ENCODE data around the gene WDSUB1. TPM values are rescaled to one million over a fixed set of nuclear protein-coding genes. Genes with fewer than 3 reads are reported as not detected.

Gene WDSUB1
- total RNA-seq, 1 donor from 2014 or later, result 7.1 TPM

DNA sequence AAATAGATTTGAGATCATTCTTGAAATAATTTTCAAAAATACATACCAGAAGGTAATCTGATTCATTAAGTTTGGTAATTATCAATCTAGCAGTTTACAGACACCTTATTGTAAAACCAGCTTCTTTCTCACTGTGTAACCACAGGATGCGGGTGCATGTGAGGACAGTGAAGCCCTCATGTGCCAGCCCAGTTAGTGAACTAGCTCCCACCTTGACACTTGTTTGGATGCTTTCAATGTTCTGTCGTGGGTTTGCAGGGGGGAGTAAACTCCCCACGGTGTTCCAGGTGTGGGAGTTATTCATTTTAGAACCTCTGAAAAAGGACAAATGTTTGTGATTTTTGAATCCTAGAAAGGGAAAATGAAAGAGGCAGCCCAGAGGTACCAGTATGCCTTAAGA is 59.0 kb downstream of the WDSUB1 start:
- H3K9me3 Mint-ChIP-seq, result no peaks in the 10 kb centered on the region
- peaks cover 3% of the 10 kb centered on the region for H3K4me1 Mint-ChIP-seq (ENCODE audit: low read depth)
- H3K4me3 Mint-ChIP-seq (ENCODE audit: low read depth), result no peak overlapping the region
- no peak overlapping the region for H3K27ac Mint-ChIP-seq
- H3K36me3 Mint-ChIP-seq (ENCODE audit: low read depth), result no peaks in the 10 kb centered on the region
- intact Hi-C loops (cut with micrococcal nuclease), result no loop called here
- no peaks in the 10 kb centered on the region for H3K27me3 Mint-ChIP-seq (ENCODE audit: low read depth)
- DNase-seq (ENCODE audit: low spot score), result no peak

GRCh38 chr2:159226608-159227385 is 59.7 kb downstream of the WDSUB1 start:
- no peak overlapping the region for H3K27ac Mint-ChIP-seq
- intact Hi-C loops (cut with micrococcal nuclease), result no loop called here
- H3K36me3 Mint-ChIP-seq (ENCODE audit: low read depth), result no peaks in the 10 kb centered on the region
- H3K4me1 Mint-ChIP-seq (ENCODE audit: low read depth), result peaks cover 3% of the 10 kb centered on the region
- no peak for DNase-seq (ENCODE audit: low spot score)
- no peak overlapping the region for H3K4me3 Mint-ChIP-seq (ENCODE audit: low read depth)
- no peaks in the 10 kb centered on the region for H3K9me3 Mint-ChIP-seq
- H3K27me3 Mint-ChIP-seq (ENCODE audit: low read depth), result peaks cover 3% of the 10 kb centered on the region

DNA sequence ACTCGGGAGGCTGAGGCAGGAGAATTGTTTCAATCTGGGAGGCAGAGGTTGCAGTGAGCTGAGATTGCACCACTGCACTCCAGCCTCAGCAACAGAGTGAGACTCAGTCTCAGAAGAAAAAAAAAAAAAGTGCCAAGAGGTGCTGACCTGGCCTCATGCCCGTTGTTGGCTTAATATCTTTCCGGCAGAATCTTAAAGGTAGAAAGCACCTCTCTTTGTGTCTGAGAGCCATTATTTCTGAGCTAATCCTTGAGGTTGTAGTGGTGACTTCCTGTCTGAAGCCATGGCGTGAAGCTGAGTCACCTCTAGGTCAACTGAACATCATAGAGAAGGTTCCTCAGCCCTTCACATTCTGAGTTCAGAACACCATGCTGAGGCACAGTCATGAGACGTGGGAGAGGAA is 60.4 kb downstream of the WDSUB1 start:
- no peaks in the 10 kb centered on the region for H3K36me3 Mint-ChIP-seq (ENCODE audit: low read depth)
- H3K4me1 Mint-ChIP-seq (ENCODE audit: low read depth), result peaks cover 3% of the 10 kb centered on the region
- H3K27me3 Mint-ChIP-seq (ENCODE audit: low read depth), result peaks cover 3% of the 10 kb centered on the region
- DNase-seq (ENCODE audit: low spot score), result no peak
- H3K9me3 Mint-ChIP-seq, result no peaks in the 10 kb centered on the region
- intact Hi-C loops (cut with micrococcal nuclease), result no loop called here
- no peak overlapping the region for H3K27ac Mint-ChIP-seq
- H3K4me3 Mint-ChIP-seq (ENCODE audit: low read depth), result no peak overlapping the region

DNA sequence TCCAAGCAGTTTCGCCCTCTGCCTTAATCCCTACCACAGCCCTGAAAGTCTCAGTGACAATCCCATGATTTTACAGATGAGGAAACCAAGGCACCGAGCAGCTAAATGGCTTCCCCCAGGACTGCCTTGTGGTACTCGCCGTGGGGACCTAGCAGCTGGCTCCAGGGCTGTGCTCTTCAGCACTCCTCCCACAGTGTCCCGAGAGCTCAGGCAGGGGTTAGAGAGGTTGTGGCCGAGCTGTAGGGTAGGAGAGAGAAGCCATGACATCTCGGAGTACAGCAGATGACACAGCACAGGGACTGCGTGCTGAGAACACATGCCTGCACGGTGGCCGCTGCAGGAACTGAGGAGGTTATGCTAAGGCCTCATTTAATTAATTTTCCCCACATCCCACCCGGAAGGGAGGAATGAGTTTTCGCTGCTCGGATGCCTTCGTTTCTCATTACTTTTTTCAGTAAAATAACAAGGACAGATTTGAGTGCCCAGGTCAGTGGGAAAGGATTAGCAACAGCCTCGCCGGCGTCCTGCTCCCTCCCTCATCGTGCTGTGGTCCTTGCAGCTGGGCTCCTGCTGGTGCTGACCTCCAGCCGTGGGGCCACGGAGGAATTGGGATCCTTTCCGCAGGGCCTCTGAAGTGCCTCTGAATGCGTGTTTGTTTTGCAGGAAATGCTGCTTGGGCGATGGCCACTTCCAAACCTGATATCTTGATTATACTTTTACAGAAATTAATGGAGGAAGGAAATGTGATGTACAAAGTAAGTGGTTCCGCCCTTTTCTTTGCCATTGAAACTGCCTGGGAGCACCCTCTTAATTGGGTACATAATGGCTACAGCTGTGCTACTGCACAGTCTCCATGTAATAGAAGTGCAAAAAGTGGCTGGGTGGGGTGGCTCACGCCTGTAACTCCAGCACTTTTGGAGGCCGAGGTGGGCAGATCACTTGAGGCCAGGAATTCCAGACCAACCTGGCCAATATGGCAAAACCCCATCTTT is 61.2 kb downstream of the WDSUB1 start:
- DNase-seq (ENCODE audit: low spot score), result no peak
- H3K27me3 Mint-ChIP-seq (ENCODE audit: low read depth), result peaks cover 3% of the 10 kb centered on the region
- intact Hi-C loops (cut with micrococcal nuclease), result no loop called here
- no peaks in the 10 kb centered on the region for H3K9me3 Mint-ChIP-seq
- H3K4me1 Mint-ChIP-seq (ENCODE audit: low read depth), result peaks cover 3% of the 10 kb centered on the region
- H3K27ac Mint-ChIP-seq, result no peak overlapping the region
- H3K4me3 Mint-ChIP-seq (ENCODE audit: low read depth), result no peak overlapping the region
- H3K36me3 Mint-ChIP-seq (ENCODE audit: low read depth), result no peaks in the 10 kb centered on the region

DNA sequence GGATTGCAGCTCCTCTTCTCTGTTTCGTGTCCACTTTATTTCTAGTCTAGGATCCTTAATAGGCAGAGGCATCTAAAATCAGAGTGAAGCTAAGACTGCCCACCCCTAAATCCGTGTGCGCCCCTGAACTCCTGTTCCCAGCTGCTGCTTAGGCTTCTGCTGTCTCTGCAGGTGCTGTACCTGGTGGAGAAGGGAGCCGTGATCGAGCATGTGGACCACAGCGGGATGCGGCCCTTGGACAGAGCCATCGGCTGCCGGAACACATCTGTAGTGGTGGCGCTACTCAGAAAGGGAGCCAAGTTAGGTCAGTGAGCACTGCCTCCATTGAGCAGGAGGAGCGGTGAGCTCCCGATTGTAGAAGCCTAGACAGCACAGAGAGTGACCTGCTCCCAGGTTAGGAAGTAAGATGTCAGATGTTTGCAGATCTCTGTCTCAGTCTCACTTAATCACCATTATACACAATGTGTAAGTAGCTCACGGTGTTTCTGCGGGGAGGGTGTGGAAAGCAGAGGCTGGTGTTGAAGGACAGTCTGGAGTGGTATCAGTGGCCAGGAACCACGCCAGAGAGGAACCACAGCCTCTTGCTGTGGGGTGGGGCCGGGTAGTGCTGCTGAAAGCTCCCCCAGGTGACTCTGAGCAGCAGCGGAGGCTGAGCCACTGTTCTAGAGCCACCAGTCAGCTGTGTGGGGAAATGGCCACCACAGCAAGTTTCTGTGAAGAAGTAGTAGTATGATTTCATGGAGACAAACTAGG is 62.3 kb downstream of the WDSUB1 start:
- Mint-ChIP-seq H3K9me3 (no peaks in the 10 kb centered on the region), H3K27ac (no peak overlapping the region), H3K36me3 (ENCODE audit: low read depth) (no peaks in the 10 kb centered on the region), H3K4me3 (ENCODE audit: low read depth) (no peak overlapping the region), H3K4me1 (ENCODE audit: low read depth) (peaks cover 3% of the 10 kb centered on the region), H3K27me3 (ENCODE audit: low read depth) (peaks cover 3% of the 10 kb centered on the region)
- no peak for DNase-seq (ENCODE audit: low spot score)
- intact Hi-C loops (cut with micrococcal nuclease), result no loop called here

GRCh38 chr2:159219394-159219998 is 67.0 kb downstream of the WDSUB1 start:
- Mint-ChIP-seq H3K4me3 (ENCODE audit: low read depth) (no peak overlapping the region), H3K9me3 (no peaks in the 10 kb centered on the region), H3K27me3 (ENCODE audit: low read depth) (peaks cover 3% of the 10 kb centered on the region), H3K27ac (no peak overlapping the region), H3K36me3 (ENCODE audit: low read depth) (no peaks in the 10 kb centered on the region), H3K4me1 (ENCODE audit: low read depth) (no peaks in the 10 kb centered on the region)
- no peak for DNase-seq (ENCODE audit: low spot score)
- intact Hi-C loops (cut with micrococcal nuclease), result no loop called here

DNA sequence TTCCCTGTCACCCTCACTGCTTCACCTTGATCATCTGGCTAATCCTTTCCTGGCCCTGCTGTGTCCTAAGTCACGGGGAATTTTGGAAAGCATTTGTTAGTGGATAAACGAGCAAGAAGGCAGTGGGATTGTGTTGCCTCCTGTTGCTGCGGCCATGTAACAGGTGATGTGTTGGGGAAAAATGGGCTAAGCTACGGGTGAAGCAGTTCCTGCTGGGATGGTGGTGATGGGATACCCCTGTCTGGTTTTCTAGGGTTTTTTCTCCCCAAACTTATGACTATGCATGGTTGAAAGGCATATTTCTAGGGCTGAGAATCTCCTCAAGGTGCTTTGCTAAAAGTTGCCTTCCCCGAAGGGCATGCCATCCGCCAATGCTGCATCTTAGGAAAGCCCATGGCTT is 68.1 kb downstream of the WDSUB1 start:
- Mint-ChIP-seq H3K36me3 (ENCODE audit: low read depth) (no peaks in the 10 kb centered on the region), H3K4me3 (ENCODE audit: low read depth) (no peak overlapping the region), H3K4me1 (ENCODE audit: low read depth) (no peaks in the 10 kb centered on the region), H3K9me3 (no peaks in the 10 kb centered on the region), H3K27me3 (ENCODE audit: low read depth) (peaks cover 3% of the 10 kb centered on the region), H3K27ac (no peak overlapping the region)
- no peak for DNase-seq (ENCODE audit: low spot score)
- intact Hi-C loops (cut with micrococcal nuclease), result no loop called here

DNA sequence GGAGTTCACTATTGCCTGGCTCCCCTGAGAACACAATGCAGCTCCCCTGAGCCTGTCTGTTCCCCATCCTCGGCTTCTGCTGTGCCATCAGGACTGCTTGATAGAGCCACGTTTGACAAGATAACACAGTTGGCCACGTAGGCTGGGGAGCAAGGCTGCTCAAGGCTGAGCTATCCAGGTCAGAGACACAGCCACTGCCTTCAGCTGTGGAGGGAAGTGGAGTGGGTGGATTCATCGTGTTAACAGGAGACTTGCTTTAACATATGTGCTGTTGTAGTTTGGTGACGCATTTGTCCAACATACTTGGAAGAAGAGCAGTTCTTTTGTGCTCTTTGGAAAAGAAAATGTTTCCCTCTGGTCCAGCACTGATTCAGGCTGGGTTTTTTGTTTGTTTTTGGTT is 68.8 kb downstream of the WDSUB1 start:
- Mint-ChIP-seq H3K9me3 (no peaks in the 10 kb centered on the region), H3K27ac (no peak overlapping the region), H3K36me3 (ENCODE audit: low read depth) (no peaks in the 10 kb centered on the region), H3K4me3 (ENCODE audit: low read depth) (no peak overlapping the region), H3K4me1 (ENCODE audit: low read depth) (no peaks in the 10 kb centered on the region), H3K27me3 (ENCODE audit: low read depth) (peaks cover 3% of the 10 kb centered on the region)
- intact Hi-C loops (cut with micrococcal nuclease), result no loop called here
- DNase-seq (ENCODE audit: low spot score), result no peak

DNA sequence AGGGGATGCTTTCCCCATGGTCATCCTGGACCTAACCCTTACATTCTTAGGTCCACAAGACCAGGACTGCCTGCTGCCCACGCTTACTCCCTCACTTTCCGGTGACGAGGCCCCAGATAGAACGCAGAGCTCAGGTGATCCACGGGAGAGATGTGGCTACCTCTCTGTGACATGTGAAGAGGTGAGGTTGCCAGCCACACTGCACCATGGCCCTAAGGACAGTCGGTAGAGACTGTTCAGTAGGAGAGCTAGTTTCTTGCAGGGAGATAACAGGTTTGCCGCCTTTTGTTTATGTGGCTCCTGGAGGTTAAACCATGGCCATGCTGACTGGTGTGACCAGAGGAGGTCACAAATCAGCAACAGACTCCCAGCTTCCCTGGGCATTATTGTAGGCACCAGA is 71.4 kb downstream of the WDSUB1 start:
- Mint-ChIP-seq H3K36me3 (ENCODE audit: low read depth) (no peaks in the 10 kb centered on the region), H3K4me3 (ENCODE audit: low read depth) (no peak overlapping the region), H3K27me3 (ENCODE audit: low read depth) (no peaks in the 10 kb centered on the region), H3K27ac (no peak overlapping the region), H3K9me3 (no peaks in the 10 kb centered on the region), H3K4me1 (ENCODE audit: low read depth) (peaks cover 3% of the 10 kb centered on the region)
- DNase-seq (ENCODE audit: low spot score), result no peak
- intact Hi-C loops (cut with micrococcal nuclease), result no loop called here

- Mint-ChIP-seq H3K27ac (no peak overlapping the region), H3K27me3 (ENCODE audit: low read depth) (no peaks in the 10 kb centered on the region), H3K4me3 (ENCODE audit: low read depth) (no peak overlapping the region), H3K4me1 (ENCODE audit: low read depth) (peaks cover 9% of the 10 kb centered on the region), H3K9me3 (no peaks in the 10 kb centered on the region), H3K36me3 (ENCODE audit: low read depth) (no peaks in the 10 kb centered on the region)
- intact Hi-C loops (cut with micrococcal nuclease), result no loop called here
- DNase-seq (ENCODE audit: low spot score), result no peak
Measured at GRCh38 chr2:159214325-159214865, 72.1 kb downstream of the WDSUB1 start.

- Mint-ChIP-seq H3K27ac (no peak overlapping the region), H3K4me3 (ENCODE audit: low read depth) (no peak overlapping the region), H3K36me3 (ENCODE audit: low read depth) (no peaks in the 10 kb centered on the region), H3K27me3 (ENCODE audit: low read depth) (no peaks in the 10 kb centered on the region), H3K4me1 (ENCODE audit: low read depth) (peaks cover 9% of the 10 kb centered on the region), H3K9me3 (no peaks in the 10 kb centered on the region)
- no peak for DNase-seq (ENCODE audit: low spot score)
- intact Hi-C loops (cut with micrococcal nuclease), result no loop called here
Measured at GRCh38 chr2:159213296-159213695, 73.2 kb downstream of the WDSUB1 start.

Measured in activated T-helper 2 cell treated with anti-CD3 and anti-CD28 coated beads, Interferon-gamma antibody, Interleukin-2, Interleukin-4, amounts not matched to agents 10 μg/mL and 5 μg/mL and 100 μg/mL, durations not matched to agents 14 hours and 24 hours and 36 hours (primary cell).